ENCODE data around the gene NPS. TPM values are rescaled to one million over a fixed set of nuclear protein-coding genes. Genes with fewer than 3 reads are reported as not detected.

Gene NPS, protein sequence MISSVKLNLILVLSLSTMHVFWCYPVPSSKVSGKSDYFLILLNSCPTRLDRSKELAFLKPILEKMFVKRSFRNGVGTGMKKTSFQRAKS
- total RNA-seq (2014; rRNA removed; shearing (Covaris generic); ENCODE audit: low replicate concordance): not detected in 2 replicates

- no peak for DNase-seq (ENCODE audit: low read depth)
- in situ Hi-C loops (cut with HindIII; ENCODE audit: low pct_unique_long_range_greater_than_20kb, low sequenced_read_pairs): no loop called here
Observed at GRCh38 chr10:127549009-127549408, at the start of gene NPS. NPS (plus strand) TSS chr10:127549309; CDS start chr10:127549369, 60 bp downstream.

GRCh38 chr10:127500127-127500526 lies 49.0 kb upstream of the NPS start:
- DNase-seq (ENCODE audit: low read depth): no peak
- in situ Hi-C loops (cut with HindIII; ENCODE audit: low pct_unique_long_range_greater_than_20kb, low sequenced_read_pairs): no loop called here

- no peak for DNase-seq (ENCODE audit: low read depth)
- in situ Hi-C loops (cut with HindIII; ENCODE audit: low pct_unique_long_range_greater_than_20kb, low sequenced_read_pairs): no loop called here
Observed at GRCh38 chr10:127506094-127506493, 43.0 kb upstream of the NPS start.

GRCh38 chr10:127522298-127522697 lies 26.8 kb upstream of the NPS start:
- in situ Hi-C loops (cut with HindIII; ENCODE audit: low pct_unique_long_range_greater_than_20kb, low sequenced_read_pairs): no loop called here
- DNase-seq (ENCODE audit: low read depth): no peak

DNA sequence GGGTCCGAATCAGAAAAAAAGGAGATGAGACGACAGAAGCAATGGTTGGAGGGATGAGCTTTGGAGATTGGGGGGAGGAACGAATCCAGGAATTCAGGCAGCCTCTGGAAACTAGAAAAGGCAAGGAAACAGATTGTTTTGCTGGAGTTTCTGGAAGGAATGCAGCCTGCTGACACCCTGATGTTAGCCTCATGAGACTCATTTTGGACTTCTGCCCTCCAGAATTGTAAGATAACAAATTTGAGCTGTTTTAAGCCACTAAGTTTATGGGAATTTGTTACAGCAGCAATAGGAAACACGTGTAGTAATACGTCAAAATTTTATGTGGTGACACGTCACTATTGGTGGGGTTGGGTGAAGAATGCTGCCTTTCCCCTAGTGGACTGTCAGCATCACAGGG lies 25.6 kb upstream of the NPS start:
- no peak for DNase-seq (ENCODE audit: low read depth)
- in situ Hi-C loops (cut with HindIII; ENCODE audit: low pct_unique_long_range_greater_than_20kb, low sequenced_read_pairs): no loop called here

DNA sequence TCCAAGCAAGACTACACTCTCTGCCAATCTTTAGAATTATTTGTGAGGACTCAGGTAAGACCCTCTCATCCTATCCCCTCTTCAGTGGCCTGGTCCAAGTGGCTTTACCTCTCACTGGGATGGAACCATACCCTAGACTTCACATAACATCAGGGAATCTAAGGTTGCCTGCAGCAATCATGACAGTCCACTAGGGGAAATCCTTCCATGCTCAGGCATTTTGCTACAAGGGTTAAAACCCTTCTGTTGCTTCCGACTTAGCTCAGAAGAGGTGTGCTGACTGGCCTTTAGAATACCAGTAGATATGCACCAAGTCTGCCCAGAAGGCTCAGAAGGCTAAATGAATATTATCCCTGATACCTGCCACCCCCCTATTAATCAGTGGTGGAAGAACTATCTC lies 24.9 kb upstream of the NPS start:
- in situ Hi-C loops (cut with HindIII; ENCODE audit: low pct_unique_long_range_greater_than_20kb, low sequenced_read_pairs): no loop called here
- DNase-seq (ENCODE audit: low read depth): no peak

- DNase-seq (ENCODE audit: low read depth): peak; percentile 41
- in situ Hi-C loops (cut with HindIII; ENCODE audit: low pct_unique_long_range_greater_than_20kb, low sequenced_read_pairs): no loop called here
Observed at GRCh38 chr10:127524908-127525665, 24.0 kb upstream of the NPS start.

DNA sequence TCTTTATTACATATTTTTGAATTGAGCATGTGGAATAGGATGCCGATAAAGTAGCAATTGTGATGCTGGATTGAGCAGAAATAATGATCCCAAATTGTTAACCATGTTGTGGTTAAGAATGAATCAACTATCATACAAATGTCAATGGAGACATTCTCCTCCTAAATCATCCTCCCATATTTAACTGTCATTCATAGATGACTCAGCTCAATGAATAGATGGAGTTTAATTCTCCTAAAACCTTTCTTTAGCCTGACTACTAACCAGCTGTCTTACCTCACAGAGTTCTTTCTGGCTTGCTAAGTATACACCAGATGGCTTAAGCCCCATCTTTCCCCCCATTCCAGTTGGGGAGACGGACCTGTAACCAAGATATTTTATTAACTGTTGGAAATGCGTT lies 23.4 kb upstream of the NPS start:
- no peak for DNase-seq (ENCODE audit: low read depth)
- in situ Hi-C loops (cut with HindIII; ENCODE audit: low pct_unique_long_range_greater_than_20kb, low sequenced_read_pairs): no loop called here

DNA sequence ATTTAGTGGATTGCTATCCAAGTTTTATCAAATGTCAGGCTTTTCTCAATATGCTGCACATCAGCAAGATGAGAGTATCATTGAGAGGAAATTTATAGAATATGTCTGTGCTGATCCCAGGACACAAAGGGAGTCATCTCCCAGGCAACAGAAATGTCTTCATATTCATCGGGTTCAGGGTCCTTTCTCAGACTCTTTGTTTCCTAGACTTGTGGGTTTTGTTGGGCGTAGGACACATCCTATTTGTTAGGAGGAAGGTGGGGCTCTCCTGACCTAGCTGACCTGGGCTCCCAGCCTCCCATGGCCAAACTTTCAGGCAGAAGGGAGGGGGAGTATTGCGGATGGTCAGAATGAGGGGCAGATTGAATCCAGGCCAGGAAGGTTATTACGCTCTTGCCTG lies 22.9 kb upstream of the NPS start:
- no peak for DNase-seq (ENCODE audit: low read depth)
- in situ Hi-C loops (cut with HindIII; ENCODE audit: low pct_unique_long_range_greater_than_20kb, low sequenced_read_pairs): no loop called here

DNA sequence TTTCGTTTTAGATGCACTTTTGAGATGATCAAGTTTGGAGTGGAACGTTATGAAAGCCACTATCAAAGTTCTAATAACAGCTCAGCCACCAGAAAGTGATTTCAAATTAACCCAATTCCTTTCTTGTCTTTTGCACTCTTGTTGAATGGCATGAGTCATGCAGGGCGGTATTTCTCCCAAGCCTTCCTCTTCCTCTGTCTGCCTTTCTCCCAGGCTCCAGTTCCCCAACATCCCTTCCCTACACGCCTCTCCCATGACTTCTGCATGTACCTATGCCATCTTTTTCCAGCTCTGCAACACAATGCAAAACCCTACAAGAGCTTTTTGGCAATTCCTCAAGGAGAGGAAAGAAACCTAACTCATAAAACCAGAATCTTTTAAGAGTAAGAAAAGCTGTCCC lies 21.8 kb upstream of the NPS start:
- no peak for DNase-seq (ENCODE audit: low read depth)

GRCh38 chr10:127527891-127528290 lies 21.2 kb upstream of the NPS start:
- in situ Hi-C loops (cut with HindIII; ENCODE audit: low pct_unique_long_range_greater_than_20kb, low sequenced_read_pairs): no loop called here
- no peak for DNase-seq (ENCODE audit: low read depth)

More for the DNA sequence above, 21.8 kb upstream of the NPS start:
- in situ Hi-C loops (cut with HindIII; ENCODE audit: low pct_unique_long_range_greater_than_20kb, low sequenced_read_pairs): no loop called here

- in situ Hi-C loops (cut with HindIII; ENCODE audit: low pct_unique_long_range_greater_than_20kb, low sequenced_read_pairs): no loop called here
- DNase-seq (ENCODE audit: low read depth): no peak
Observed at GRCh38 chr10:127532193-127532592, 16.9 kb upstream of the NPS start.

DNA sequence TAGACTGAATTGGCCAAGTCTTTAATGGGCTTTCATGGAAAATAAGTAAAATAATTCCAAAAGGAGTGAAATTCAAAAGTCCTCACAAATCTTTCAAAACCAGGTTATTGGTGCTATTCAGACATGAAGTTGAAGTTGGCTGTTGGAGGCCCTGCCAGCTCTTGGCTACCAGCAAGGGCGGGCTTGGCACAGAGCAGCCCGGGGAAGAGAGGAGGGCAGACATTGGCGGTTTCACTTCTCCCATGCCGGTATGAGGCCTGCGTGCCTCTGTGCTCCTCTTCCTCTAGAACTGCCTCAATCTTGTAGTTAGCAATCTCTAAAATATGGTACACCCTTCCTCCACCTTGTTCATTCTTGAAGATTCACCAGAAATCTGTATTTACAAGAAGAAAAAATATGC lies 16.4 kb upstream of the NPS start:
- DNase-seq (ENCODE audit: low read depth): no peak
- in situ Hi-C loops (cut with HindIII; ENCODE audit: low pct_unique_long_range_greater_than_20kb, low sequenced_read_pairs): no loop called here

GRCh38 chr10:127534074-127534473 lies 15.0 kb upstream of the NPS start:
- no peak for DNase-seq (ENCODE audit: low read depth)
- in situ Hi-C loops (cut with HindIII; ENCODE audit: low pct_unique_long_range_greater_than_20kb, low sequenced_read_pairs): no loop called here

DNA sequence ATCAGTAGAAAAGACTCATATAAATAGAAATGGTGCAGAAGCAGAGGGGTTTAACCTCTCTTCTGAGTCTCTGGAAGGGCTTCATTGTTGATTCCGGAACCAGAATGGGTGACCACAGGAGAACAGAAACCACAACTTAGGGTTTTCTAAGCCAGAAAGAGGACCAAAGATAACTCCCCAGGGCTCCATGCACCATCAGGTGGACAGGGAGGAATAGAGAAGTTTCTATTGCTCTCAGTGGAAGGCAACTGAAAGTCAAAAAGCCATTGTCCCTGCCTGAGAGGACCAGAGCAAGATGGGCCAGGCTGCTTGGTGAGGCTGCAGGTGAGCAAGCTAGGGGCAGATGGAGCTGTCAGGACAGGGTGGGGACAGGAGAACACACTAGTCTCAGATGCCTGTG lies 14.6 kb upstream of the NPS start:
- DNase-seq (ENCODE audit: low read depth): no peak
- in situ Hi-C loops (cut with HindIII; ENCODE audit: low pct_unique_long_range_greater_than_20kb, low sequenced_read_pairs): no loop called here

GRCh38 chr10:127535802-127536515 lies 13.2 kb upstream of the NPS start:
- in situ Hi-C loops (cut with HindIII; ENCODE audit: low pct_unique_long_range_greater_than_20kb, low sequenced_read_pairs): no loop called here
- no peak for DNase-seq (ENCODE audit: low read depth)

- no peak for DNase-seq (ENCODE audit: low read depth)
- in situ Hi-C loops (cut with HindIII; ENCODE audit: low pct_unique_long_range_greater_than_20kb, low sequenced_read_pairs): no loop called here
Observed at GRCh38 chr10:127536972-127537760, 11.9 kb upstream of the NPS start.

DNA sequence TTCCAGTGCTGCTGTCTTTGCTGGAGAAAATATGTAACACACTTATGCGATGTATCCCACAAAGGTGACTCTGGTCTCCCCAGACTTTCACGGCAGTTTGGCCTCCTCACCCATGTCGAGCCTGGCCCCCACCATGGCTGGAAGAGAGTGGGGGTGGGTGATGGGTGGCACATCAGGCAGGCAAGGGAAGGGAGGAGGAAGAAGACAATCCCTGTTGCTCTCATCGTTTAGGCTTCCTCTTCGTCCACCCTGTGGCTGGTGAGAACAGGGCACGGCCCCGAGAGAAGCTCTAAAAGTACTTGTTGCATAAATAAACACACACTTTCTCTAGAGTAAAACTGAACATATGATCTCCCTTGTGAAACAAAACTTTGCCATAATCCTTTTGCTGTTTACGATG lies 11.2 kb upstream of the NPS start:
- DNase-seq (ENCODE audit: low read depth): no peak
- in situ Hi-C loops (cut with HindIII; ENCODE audit: low pct_unique_long_range_greater_than_20kb, low sequenced_read_pairs): no loop called here

DNA sequence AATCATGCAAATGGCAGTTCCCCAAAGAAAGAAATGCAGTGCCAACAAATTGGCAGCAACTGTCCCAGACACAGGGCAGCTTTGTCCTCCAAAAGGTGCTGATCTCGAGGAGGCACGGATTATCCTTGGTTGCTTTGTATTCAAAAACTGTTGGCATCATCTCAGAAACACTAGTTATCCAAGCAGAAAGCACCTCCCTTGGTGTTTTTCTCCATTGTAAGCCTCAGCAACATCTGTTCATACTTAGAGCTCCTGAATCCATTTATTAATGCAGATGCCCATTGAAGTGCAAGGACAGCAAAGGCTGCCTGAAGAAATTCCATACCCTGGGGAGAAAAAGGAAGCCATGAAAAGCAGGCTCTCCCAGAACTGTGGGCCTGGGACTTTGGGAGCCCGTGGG lies 1.1 kb upstream of the NPS start:
- no peak for DNase-seq (ENCODE audit: low read depth)
- in situ Hi-C loops (cut with HindIII; ENCODE audit: low pct_unique_long_range_greater_than_20kb, low sequenced_read_pairs): no loop called here
